ENCODE results near the gene FAU. TPM values are rescaled to one million over a fixed set of nuclear protein-coding genes. Genes with fewer than 3 reads are reported as not detected.
"Not testable (repeated sequence)": the region's sequence is repeated elsewhere in the genome, so short reads cannot be mapped to it uniquely, and the experiment has no call there.

FAU gene
- total RNA-seq, 1 experiment from 2014 or later: 137 TPM

DNA sequence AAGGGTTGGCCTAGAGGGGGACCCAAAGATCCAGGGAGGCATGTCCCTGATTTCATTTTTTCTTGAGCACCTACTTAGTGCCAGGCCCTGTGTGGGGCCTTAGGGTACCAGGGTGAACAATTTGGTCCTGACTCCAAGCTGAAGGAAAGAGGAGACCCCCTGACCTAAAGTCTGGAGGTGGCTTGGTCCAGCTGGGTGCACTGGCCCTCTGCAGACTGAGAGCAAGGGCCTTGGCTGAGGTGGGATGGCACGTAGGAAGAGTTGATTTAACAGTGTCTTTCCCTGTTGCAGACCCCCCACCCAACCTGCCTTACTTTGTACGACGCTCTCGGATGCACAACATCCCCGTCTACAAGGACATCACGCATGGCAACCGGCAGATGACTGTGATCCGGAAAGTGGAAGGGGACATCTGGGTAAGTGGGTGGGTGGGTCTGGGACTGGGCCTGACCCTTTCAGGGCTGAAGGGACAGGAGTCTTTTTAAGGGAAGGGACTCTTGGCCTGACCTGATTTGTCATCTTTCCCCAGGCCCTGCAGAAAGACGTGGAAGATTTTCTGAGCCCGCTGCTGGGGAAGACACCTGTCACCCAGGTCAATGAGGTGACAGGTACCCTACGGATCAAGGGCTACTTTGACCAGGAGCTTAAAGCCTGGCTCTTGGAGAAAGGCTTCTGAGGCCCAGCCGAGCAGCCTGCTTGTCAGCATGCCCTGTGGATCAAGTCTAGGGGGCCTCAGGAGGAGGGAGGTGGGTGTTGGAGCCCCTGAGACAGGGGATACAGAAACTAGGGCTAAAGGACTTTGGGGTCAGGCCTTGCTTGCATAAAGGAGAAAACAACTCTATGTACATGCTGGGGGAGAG lies 3.5 kb upstream of the FAU start:
- no peak for DNase-seq (ENCODE audit: low spot score)
- in situ Hi-C loops (cut with HindIII; ENCODE audit: low sequenced_read_pairs): no loop called here

- DNase-seq (ENCODE audit: low spot score): no peak
- in situ Hi-C loops (cut with HindIII; ENCODE audit: low sequenced_read_pairs): no loop called here
Observed at GRCh38 chr11:65124480-65125196, 2.7 kb upstream of the FAU start.

DNA sequence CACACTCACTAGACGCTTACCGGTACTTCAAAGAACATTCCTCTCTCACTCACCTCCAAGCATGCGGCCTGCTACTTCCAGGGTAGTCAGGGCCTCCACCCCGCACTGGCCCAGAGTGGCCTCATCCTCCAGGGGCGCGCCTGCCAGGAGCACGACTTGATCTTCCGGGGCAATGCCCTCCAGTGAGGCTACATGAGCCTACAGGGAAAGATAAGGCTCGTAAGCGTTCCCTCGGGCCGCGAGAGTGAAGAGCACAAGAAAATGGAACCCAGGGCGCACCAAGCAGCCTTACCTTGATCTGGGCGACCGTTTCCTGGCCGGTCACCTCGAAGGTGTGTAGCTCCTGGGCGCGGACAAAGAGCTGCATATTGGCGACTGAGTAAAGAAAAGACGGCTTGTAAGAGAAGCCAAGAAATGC lies 478 bp downstream of the FAU start:
- in situ Hi-C loops (cut with HindIII; ENCODE audit: low sequenced_read_pairs): no loop called here
- DNase-seq (ENCODE audit: low spot score): no peak

GRCh38 chr11:65120831-65121230 lies 1.1 kb downstream of the FAU start:
- no peak for DNase-seq (ENCODE audit: low spot score)
- in situ Hi-C loops (cut with HindIII; ENCODE audit: low sequenced_read_pairs): no loop called here

DNA sequence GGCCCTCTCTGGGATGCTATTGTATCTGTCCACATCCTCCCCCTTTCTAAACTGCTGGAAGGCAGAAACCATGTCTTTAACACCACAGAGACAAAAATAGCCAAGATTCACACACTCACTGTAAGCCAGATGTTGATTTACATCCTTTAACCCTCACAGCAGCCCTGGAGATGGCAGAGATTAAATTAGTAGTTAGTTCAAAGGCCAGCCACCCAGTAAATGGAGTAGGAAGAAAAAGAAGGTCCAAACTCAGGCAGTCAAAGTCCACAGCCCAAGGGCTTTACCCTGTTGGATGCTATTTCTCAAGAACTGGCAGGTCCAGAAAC lies 2.3 kb downstream of the FAU start:
- in situ Hi-C loops (cut with HindIII; ENCODE audit: low sequenced_read_pairs): no loop called here
- DNase-seq (ENCODE audit: low spot score): no peak

GRCh38 chr11:65118891-65119669 lies 2.9 kb downstream of the FAU start:
- DNase-seq (ENCODE audit: low spot score); in situ Hi-C loops (cut with HindIII; ENCODE audit: low sequenced_read_pairs): not testable (repeated sequence)

- DNase-seq (ENCODE audit: low spot score): no peak
- in situ Hi-C loops (cut with HindIII; ENCODE audit: low sequenced_read_pairs): no loop called here
Observed at GRCh38 chr11:65118097-65118837, 3.7 kb downstream of the FAU start.

DNA sequence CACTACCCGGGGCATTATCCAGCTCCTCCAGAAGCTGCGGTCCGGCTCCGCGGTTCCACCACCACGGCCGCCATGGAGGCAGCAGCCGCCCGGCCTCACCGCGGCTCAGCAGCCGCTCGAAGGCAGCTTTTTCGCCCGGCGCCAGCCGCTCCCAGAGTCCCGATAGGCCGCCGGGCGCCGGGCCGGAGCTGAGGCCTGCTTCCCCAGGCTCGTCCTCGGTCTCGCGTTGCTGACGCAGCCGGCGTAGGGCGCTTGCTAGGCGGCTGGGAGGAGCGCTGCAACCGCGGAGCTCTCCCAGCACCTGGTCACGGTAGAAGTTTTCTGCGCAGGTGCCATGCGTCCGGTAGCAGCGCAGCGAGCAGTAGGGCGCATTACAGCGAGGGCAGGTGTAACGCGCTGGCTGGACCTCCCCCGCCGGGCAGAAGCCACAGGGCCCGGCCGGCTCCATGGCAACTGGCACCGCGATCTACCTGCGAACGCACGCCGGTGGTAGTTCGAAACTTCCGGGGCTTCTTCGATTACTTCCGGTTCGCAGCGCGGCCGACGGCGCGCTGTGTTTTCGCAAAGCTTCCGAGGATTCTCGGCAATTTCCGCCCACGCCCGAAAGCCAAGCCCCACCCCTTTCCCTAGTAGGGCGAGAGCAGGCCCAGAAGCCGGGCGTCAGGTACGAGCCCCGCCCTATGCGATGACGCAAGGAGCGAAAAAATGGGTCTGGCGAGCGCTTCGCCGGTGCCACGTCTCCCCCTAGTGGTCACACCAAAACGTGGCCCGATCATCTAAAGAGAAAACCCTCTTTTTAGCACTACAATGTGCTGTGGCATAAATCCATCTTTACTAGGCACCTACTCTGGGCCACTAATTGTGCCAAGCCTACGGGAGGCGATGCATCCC lies 4.5 kb downstream of the FAU start, which contains the start of gene ZNHIT2:
Gene ZNHIT2, minus strand, starts transcription at position 496 of the 891 bp plus-strand sequence. Its CDS starts 48 bp downstream, at position 448.
- in situ Hi-C loops (cut with HindIII; ENCODE audit: low sequenced_read_pairs): no loop called here
- DNase-seq (ENCODE audit: low spot score): peak; percentile 99

DNA sequence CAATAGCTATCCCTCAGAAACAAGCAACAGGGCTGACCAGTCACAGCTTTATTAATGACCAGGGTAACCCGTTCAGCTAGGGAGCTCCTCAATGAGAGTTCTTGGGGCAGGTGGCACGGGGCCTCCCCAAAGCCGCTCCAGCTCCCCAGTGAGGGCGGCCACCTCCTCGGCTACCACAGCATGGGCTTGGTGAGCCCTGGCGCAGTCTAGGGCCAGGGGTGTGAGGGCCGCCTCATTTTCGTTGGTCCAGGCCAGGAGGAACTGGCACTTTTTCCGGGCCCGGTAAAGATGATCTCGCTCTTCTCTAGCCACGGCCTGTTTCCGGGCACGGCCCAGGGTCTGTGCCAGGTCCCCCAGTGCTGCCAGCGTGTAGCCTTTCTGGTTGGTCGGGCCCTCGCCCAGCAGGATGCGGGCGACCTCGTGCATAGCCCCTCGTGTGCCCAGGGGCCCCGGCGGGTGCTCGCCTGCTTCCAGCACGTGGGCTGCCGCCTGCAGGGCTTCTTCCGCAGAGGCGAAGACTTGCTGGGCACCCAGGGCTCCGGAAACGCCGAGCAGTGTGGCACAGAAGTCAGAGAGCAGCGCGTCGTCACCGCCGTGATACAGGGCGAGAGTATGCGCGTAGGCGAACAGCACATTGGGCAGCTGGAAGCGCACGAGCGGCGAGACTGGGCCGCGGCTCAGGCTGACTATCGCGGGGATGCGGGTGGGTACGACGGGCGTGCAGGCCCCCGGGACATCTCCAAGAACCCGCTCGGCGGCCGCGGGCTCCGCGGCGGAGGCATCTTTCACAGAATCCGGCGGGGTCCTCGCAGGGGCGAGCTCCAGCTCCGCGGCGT lies 5.3 kb downstream of the FAU start:
- DNase-seq (ENCODE audit: low spot score): no peak
- in situ Hi-C loops (cut with HindIII; ENCODE audit: low sequenced_read_pairs): no loop called here

DNA sequence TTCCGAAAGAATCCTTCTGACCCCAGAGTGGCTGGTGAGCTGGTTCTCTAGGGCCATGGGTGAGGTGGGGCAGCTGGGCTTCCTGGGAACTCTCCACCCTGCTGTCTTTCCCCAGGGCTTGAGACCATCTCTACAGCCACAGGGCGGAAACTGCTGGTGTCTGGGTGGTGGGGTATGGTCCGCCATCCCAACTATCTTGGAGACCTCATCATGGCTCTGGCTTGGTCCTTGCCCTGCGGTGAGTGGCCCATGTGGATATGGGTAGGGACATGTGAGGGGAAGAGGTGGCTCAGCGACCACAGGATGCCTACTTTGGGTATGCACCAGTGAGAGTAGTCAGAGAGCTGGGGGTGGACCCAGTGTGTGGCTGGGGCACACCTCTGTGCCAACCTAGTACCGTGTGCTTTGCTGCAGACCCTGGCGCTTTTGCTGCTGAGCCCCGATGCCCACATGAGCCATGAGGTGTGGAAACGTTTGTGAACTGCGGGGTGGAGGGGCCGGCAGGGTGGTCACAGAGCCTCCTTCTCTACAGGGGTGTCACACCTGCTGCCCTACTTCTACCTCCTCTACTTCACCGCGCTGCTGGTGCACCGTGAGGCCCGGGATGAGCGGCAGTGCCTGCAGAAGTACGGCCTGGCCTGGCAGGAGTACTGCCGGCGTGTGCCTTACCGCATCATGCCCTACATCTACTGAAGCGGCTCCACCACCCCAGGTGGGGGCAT lies 6.4 kb downstream of the FAU start:
- in situ Hi-C loops (cut with HindIII; ENCODE audit: low sequenced_read_pairs): no loop called here
- DNase-seq (ENCODE audit: low spot score): no peak

DNA sequence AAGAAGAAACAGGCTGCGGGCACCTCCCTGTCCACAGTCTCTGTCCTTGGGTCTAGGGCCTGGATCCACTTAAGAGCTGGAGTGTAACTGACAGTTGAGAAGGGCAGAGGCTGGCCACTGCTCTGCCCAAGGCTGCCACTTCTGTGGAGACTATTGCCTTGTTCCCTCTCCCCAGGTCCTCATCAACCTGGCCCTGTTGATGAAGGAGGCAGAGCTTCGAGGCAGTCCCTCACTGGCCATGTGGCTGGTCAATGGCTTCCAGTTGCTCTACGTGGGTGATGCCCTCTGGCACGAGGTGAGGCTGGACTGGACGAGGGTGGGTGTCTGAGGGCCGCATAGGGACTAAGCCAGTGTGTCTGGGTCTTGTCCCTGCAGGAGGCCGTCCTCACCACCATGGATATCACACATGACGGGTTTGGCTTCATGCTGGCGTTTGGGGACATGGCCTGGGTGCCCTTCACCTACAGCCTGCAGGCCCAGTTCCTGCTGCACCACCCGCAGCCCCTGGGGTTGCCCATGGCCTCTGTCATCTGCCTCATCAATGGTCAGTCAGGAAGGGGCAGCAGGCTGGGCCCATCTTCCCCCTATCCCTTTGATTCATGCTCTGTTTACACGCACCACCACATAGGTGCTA lies 7.3 kb downstream of the FAU start:
- in situ Hi-C loops (cut with HindIII; ENCODE audit: low sequenced_read_pairs): no loop called here
- no peak for DNase-seq (ENCODE audit: low spot score)

DNA sequence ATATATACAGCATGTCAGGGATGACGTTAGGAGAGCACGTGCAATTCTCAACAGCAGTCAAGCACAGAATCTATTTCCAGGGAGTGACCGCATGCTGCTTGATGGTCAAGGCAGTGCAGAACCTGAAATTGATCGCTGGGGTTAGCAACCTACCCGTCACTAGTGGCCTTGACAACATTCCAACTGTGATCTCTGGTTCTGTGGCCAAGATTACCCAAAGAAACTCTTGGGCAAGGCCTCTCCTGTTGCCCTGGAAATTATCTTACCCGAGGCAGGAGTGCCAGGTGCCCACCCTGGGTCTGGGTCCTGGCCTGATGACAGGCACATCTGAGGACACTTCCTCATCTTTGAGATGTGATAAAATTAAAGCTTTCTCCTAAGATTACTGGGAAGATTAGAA lies 8.1 kb downstream of the FAU start:
- in situ Hi-C loops (cut with HindIII; ENCODE audit: low sequenced_read_pairs): no loop called here
- no peak for DNase-seq (ENCODE audit: low spot score)

DNA sequence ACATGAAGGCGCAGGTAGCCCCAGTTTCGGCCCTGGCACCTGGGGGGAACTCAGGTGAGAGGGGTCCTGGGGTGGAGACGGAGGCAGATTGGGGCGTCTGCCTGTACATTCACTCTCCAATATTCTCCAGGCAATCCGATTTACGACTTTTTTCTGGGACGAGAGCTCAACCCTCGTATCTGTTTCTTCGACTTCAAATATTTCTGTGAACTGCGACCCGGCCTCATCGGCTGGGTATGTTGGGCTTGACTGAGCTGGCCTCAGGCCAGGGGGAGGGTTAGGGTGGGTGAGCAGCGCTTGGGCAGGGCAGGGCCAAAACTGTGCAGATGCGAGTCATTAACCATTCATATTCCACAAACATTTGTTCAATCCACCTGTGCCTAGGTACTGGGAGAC lies 8.6 kb downstream of the FAU start:
- DNase-seq (ENCODE audit: low spot score): no peak
- in situ Hi-C loops (cut with HindIII; ENCODE audit: low sequenced_read_pairs): no loop called here

DNA sequence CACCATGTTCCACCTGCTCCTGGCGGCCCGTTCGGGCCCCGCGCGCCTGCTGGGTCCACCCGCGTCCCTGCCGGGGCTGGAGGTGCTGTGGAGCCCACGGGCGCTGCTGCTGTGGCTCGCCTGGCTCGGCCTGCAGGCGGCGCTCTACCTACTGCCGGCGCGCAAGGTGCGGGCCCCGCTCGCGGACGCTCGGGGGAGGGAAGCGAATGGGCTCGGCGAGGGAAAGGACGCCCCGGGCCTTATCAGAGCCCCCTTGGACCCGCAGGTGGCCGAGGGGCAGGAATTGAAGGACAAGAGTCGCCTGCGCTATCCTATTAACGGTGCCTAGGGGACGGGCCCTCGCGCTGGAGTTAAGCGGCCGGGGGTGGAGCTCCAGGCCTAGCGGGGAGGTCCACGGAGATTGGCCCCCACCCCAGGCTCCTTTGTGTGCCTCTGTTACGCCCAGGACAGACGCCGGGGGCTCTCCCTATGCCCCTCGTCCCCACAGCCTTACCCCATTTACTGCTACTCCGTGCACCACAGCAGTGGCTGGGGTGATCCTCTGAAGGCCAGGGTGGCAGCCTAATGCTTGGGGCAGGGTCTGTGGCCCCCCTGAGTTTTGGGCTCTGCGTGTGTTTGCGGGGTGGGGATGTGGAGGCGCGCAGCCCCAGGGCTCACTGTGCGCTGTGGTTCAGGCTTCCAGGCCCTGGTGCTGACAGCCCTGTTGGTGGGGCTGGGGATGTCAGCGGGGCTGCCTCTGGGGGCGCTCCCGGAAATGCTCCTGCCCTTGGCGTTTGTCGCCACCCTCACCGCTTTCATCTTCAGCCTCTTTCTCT lies 9.2 kb downstream of the FAU start:
- DNase-seq (ENCODE audit: low spot score): peak; percentile 49
- in situ Hi-C loops (cut with HindIII; ENCODE audit: low sequenced_read_pairs): no loop called here

GRCh38 chr11:65111744-65112545 lies 10.0 kb downstream of the FAU start, which contains the start of gene TM7SF2:
TM7SF2 (plus strand) TSS chr11:65111872; CDS start chr11:65112016, 144 bp downstream.
- in situ Hi-C loops (cut with HindIII; ENCODE audit: low sequenced_read_pairs): no loop called here
- peak; percentile 99 for DNase-seq (ENCODE audit: low spot score)
